PC-9 (cell line): ENCODE measurements around the gene POLA1. TPM values are rescaled to one million over a fixed set of nuclear protein-coding genes. Genes with fewer than 3 reads are reported as not detected.

Experiments used
- BruUV-seq: library from RNA; stranded (reverse); fragments of 400-500 nt; replicated peaks from 2 replicates; lab custom pipeline; 2021; lab: Mats Ljungman, UMichigan
- CTCF ChIA-PET: fragments of 300-600 bp; sonication (Branson Sonifier 250); formaldehyde crosslinking; loops from one replicate; lab custom pipeline; 2022; ENCODE audit warnings: antibody characterized with exemption; lab: Charles Lee
- POLR2A ChIA-PET: fragments of 300-600 bp; sonication (Branson Sonifier 250); formaldehyde crosslinking; loops from one replicate; lab custom pipeline; 2022; ENCODE audit warnings: antibody characterized with exemption; ENCODE audit not compliant: unreplicated experiment; lab: Charles Lee
- DNase-seq, 2 experiments: peaks; one replicate each; pipeline versions ENCODE4 v3.0.0 to v3.0.0-alpha.2; 2015 to 2022; ENCODE audit warnings: mixed read lengths in 1 of 2
- H2AFZ ChIP-seq: fragments of 200-600 bp; sonication (generic); 2 replicates; pipeline ENCODE4 v1.8.1; 2017; ENCODE audit warnings: antibody characterized with exemption
- H3F3A ChIP-seq: fragments of 200-600 bp; sonication (generic); 2 replicates; pipeline ENCODE4 v1.8.1; 2017; ENCODE audit warnings: antibody characterized with exemption, mild to moderate bottlenecking, low read depth; ENCODE audit not compliant: insufficient read depth
- H3K27ac ChIP-seq: fragments of 200-600 bp; sonication (generic); 2 replicates; pipeline ENCODE4 v1.6.1; 2016; ENCODE audit warnings: mixed run types
- H3K27me3 ChIP-seq: fragments of 200-600 bp; sonication (generic); 2 replicates; pipeline ENCODE4 v1.6.1; 2016; ENCODE audit warnings: low read depth, mixed run types; ENCODE audit not compliant: insufficient read depth
- H3K36me3 ChIP-seq: fragments of 200-600 bp; sonication (generic); 2 replicates; pipeline ENCODE4 v1.6.1; 2016; ENCODE audit warnings: low read depth, mixed run types
- H3K4me1 ChIP-seq: fragments of 200-600 bp; sonication (generic); replicated peaks from 2 replicates; pipeline ENCODE4 v1.6.1; 2016; ENCODE audit warnings: mixed run types; ENCODE audit not compliant: insufficient read depth
- H3K4me2 ChIP-seq: fragments of 200-600 bp; sonication (generic); 2 replicates; pipeline ENCODE4 v1.6.1; 2017; ENCODE audit warnings: mixed run types
- H3K4me3 ChIP-seq: fragments of 200-600 bp; sonication (generic); 2 replicates; pipeline ENCODE4 v1.6.1; 2016; ENCODE audit warnings: mixed run types
- H3K79me2 ChIP-seq: fragments of 200-600 bp; sonication (generic); 2 replicates; pipeline ENCODE4 v1.6.1; 2017; ENCODE audit warnings: low read depth, mixed run types
- H3K9me2 ChIP-seq: fragments of 200-600 bp; sonication (generic); 2 replicates; pipeline ENCODE4 v1.8.1; 2017; ENCODE audit warnings: mild to moderate bottlenecking; ENCODE audit not compliant: insufficient read depth
- H3K9me3 ChIP-seq: fragments of 200-600 bp; sonication (generic); 2 replicates; pipeline ENCODE4 v1.8.1; 2016; ENCODE audit warnings: low read depth; ENCODE audit not compliant: insufficient read depth
- H4K20me1 ChIP-seq: fragments of 200-600 bp; sonication (generic); 2 replicates; pipeline ENCODE4 v1.8.1; 2017; ENCODE audit not compliant: insufficient read depth
- EZH2 ChIP-seq: fragments of 200-600 bp; sonication (generic); IDR thresholded peaks from 2 replicates; pipeline ENCODE4 v1.8.0; 2017; ENCODE audit warnings: antibody characterized with exemption, low read depth
- intact Hi-C: fragments of 100-400 bp; cut with micrococcal nuclease; formaldehyde crosslinking; loops from one replicate; pipeline ENCODE4 v1.10.0; 2022; ENCODE audit not compliant: unreplicated experiment
- total RNA-seq: library from RNA; stranded (reverse); gene quantifications from 2 replicates; pipeline ENCODE4 v1.2.3, GENCODE V29; 2021
- TF ChIP-seq, protein P1 (sequence below): fragments of 200-600 bp; sonication (generic); conservative IDR thresholded peaks from 2 replicates; pipeline ENCODE4 v1.6.1; 2017; ENCODE audit warnings: mixed run types, antibody characterized with exemption, mild to moderate bottlenecking, moderate library complexity

The POLA1 gene
- total RNA-seq, 1 experiment from 2014 or later, result 24.6 TPM

DNA sequence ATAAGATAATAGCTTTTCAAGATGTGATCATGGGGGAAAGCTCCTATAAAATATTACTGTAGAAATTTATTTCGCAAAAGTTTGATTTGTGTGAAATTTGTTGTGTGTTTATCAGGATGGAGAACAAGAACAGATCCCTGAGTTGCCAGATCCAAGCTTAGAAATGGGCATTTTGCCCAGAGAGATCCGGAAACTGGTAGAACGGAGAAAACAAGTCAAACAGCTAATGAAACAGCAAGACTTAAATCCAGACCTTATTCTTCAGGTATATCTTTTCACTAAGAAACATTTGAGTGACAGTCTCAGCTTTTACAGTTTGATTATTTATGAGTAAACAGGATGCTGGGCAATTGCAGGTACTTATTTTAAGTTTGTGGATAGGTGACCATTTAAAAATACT lies 54.5 kb downstream of the POLA1 start:
- H3K36me3 ChIP-seq, result no peaks in the 10 kb centered on the region
- TF ChIP-seq EZH2, result no peak
- TF ChIP-seq, protein P1, sequence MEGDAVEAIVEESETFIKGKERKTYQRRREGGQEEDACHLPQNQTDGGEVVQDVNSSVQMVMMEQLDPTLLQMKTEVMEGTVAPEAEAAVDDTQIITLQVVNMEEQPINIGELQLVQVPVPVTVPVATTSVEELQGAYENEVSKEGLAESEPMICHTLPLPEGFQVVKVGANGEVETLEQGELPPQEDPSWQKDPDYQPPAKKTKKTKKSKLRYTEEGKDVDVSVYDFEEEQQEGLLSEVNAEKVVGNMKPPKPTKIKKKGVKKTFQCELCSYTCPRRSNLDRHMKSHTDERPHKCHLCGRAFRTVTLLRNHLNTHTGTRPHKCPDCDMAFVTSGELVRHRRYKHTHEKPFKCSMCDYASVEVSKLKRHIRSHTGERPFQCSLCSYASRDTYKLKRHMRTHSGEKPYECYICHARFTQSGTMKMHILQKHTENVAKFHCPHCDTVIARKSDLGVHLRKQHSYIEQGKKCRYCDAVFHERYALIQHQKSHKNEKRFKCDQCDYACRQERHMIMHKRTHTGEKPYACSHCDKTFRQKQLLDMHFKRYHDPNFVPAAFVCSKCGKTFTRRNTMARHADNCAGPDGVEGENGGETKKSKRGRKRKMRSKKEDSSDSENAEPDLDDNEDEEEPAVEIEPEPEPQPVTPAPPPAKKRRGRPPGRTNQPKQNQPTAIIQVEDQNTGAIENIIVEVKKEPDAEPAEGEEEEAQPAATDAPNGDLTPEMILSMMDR, result no peak
- H4K20me1 ChIP-seq, result no peaks in the 10 kb centered on the region
- no peak overlapping the region for H3K4me2 ChIP-seq
- intact Hi-C loops, result no loop called here
- H2AFZ ChIP-seq, result no peak overlapping the region
- no peak overlapping the region for H3K4me3 ChIP-seq
- CTCF ChIA-PET, result no interaction called here
- H3K4me1 ChIP-seq, result no peaks in the 10 kb centered on the region
- H3K9me3 ChIP-seq, result no peaks in the 10 kb centered on the region
- no peaks in the 10 kb centered on the region for H3F3A ChIP-seq
- POLR2A ChIA-PET, result no interaction called here
- no peak for DNase-seq
- no peak overlapping the region for H3K27ac ChIP-seq
- no peaks in the 10 kb centered on the region for H3K9me2 ChIP-seq
- no peaks in the 10 kb centered on the region for H3K79me2 ChIP-seq
- H3K27me3 ChIP-seq, result no peaks in the 10 kb centered on the region
- BruUV-seq, result no TSS peak

DNA sequence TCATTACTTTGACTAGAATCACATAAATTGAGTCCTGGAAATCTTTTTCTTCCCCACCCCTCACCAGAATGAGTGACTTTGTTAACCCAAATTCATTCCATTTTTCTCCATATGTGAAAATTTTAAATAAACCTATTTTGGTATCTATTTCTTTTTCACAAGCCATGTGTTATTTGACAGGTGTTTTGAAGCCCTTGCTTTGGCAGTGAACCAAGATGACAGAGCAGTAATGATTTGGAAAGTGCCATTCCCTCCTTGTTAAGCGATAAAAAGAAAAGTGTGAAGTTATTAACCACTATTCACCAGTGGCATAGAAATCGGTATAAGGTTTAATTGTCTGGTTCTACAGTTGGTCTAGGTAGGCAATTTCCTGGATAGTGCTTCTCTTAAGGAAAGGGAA lies 66.1 kb downstream of the POLA1 start:
- CTCF ChIA-PET, result no interaction called here
- POLR2A ChIA-PET, result no interaction called here
- Histone ChIP-seq H3K9me3 (no peaks in the 10 kb centered on the region), H4K20me1 (no peaks in the 10 kb centered on the region), H3K4me2 (no peak overlapping the region), H2AFZ (no peak overlapping the region), H3F3A (no peaks in the 10 kb centered on the region), H3K4me1 (no peaks in the 10 kb centered on the region), H3K9me2 (no peaks in the 10 kb centered on the region), H3K27me3 (no peaks in the 10 kb centered on the region), H3K36me3 (no peaks in the 10 kb centered on the region), H3K79me2 (no peaks in the 10 kb centered on the region), H3K27ac (no peak overlapping the region), H3K4me3 (no peak overlapping the region)
- intact Hi-C loops, result no loop called here
- no peak for DNase-seq
- BruUV-seq, result no TSS peak
- TF ChIP-seq, protein P1, result no peak
- TF ChIP-seq EZH2, result no peak

DNA sequence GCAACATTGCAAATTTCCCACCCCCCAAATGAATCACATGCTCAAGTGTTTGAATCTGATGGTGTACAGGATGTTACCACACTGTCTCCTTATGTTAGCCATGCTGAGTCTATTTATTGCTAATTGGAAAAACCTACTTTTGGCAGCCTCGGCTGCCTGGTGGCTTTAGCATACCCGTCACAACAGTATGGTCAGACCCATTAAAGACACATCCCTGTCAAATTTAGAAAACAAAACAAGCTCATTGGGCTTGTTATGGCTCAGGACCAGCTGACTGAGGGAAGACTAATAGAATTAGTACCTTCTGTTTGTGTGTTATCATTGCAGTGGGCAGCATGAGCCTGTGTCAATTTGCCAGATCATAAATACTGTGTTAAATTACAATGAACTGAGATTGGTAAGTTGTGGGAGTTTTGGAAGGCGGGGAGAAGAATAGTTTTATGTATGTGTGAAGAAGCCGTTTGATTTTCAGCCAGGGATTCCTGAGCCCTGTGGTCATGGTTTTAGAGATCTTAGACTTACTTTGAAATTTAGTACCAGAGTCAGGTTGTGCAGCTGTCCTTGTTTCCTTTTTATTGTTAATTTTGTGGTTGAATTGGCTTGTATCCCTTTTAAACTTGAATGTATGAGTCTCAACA lies 66.8 kb downstream of the POLA1 start:
- intact Hi-C loops, result no loop called here
- H3K4me1 ChIP-seq, result no peaks in the 10 kb centered on the region
- CTCF ChIA-PET, result no interaction called here
- DNase-seq, result no peak
- H2AFZ ChIP-seq, result no peak overlapping the region
- H3K27me3 ChIP-seq, result no peaks in the 10 kb centered on the region
- no peaks in the 10 kb centered on the region for H3K36me3 ChIP-seq
- H4K20me1 ChIP-seq, result no peaks in the 10 kb centered on the region
- no peak overlapping the region for H3K4me3 ChIP-seq
- H3K79me2 ChIP-seq, result no peaks in the 10 kb centered on the region
- POLR2A ChIA-PET, result no interaction called here
- TF ChIP-seq EZH2, result no peak
- TF ChIP-seq, protein P1, result no peak
- H3K27ac ChIP-seq, result no peak overlapping the region
- H3K9me3 ChIP-seq, result no peaks in the 10 kb centered on the region
- no TSS peak for BruUV-seq
- no peaks in the 10 kb centered on the region for H3F3A ChIP-seq
- no peak overlapping the region for H3K4me2 ChIP-seq
- no peaks in the 10 kb centered on the region for H3K9me2 ChIP-seq
